DOHH2 (cell line): ENCODE data around the gene NEUROD6.

Experiments
- H3F3A ChIP-seq: fragments of 200-600 bp; sonication (generic), shearing (Covaris generic); 2 replicates; pipeline ENCODE4 v1.6.0; 2016; ENCODE audit warnings: antibody characterized with exemption, mild to moderate bottlenecking; ENCODE audit not compliant: control insufficient read depth, insufficient read depth
- H3K27ac ChIP-seq: fragments of 200-600 bp; sonication (generic); 2 replicates; pipeline ENCODE4 v1.5.1; 2014; ENCODE audit warnings: low read depth, mild to moderate bottlenecking, low read length, moderate library complexity
- H3K27me3 ChIP-seq: fragments of 200-600 bp; sonication (generic); 2 replicates; pipeline ENCODE4 v1.6.1; 2014; ENCODE audit warnings: mild to moderate bottlenecking, low read length, mixed read lengths; ENCODE audit not compliant: control insufficient read depth
- H3K36me3 ChIP-seq: fragments of 200-600 bp; sonication (generic); 2 replicates; pipeline ENCODE4 v1.6.1; 2014; ENCODE audit warnings: mild to moderate bottlenecking, low read length, moderate library complexity, mixed read lengths; ENCODE audit not compliant: control insufficient read depth
- H3K4me1 ChIP-seq: fragments of 200-600 bp; sonication (generic); 2 replicates; pipeline ENCODE4 v1.6.1; 2014; ENCODE audit warnings: mild to moderate bottlenecking, low read length, mixed read lengths; ENCODE audit not compliant: control insufficient read depth
- H3K4me2 ChIP-seq: fragments of 200-600 bp; sonication (generic); 2 replicates; pipeline ENCODE4 v1.6.0; 2014; ENCODE audit warnings: mild to moderate bottlenecking, low read length, moderate library complexity
- H3K4me3 ChIP-seq: fragments of 200-600 bp; sonication (generic); 2 replicates; pipeline ENCODE4 v1.5.1; 2014; ENCODE audit warnings: mild to moderate bottlenecking, low read length, mixed read lengths
- H3K79me2 ChIP-seq: fragments of 200-600 bp; sonication (generic); 2 replicates; pipeline ENCODE4 v1.6.1; 2014; ENCODE audit warnings: mild to moderate bottlenecking, low read length, mixed read lengths; ENCODE audit not compliant: control insufficient read depth
- H3K9me2 ChIP-seq: fragments of 200-600 bp; sonication (generic); replicated peaks from 2 replicates; pipeline ENCODE4 v1.6.1; 2014; ENCODE audit warnings: mild to moderate bottlenecking, low read length, mixed read lengths; ENCODE audit not compliant: control insufficient read depth
- H3K9me3 ChIP-seq: fragments of 200-600 bp; sonication (generic); 2 replicates; pipeline ENCODE4 v1.6.1; 2014; ENCODE audit warnings: antibody characterized with exemption, low read length, mixed read lengths; ENCODE audit not compliant: control insufficient read depth, insufficient read depth
- H4K20me1 ChIP-seq: fragments of 200-600 bp; sonication (generic); 2 replicates; pipeline ENCODE4 v1.6.0; 2014; ENCODE audit warnings: low read depth, mild to moderate bottlenecking, antibody characterized with exemption, low read length, moderate library complexity; ENCODE audit not compliant: control insufficient read depth, insufficient read depth
- CTCF ChIP-seq: fragments of 200-600 bp; sonication (generic); IDR thresholded peaks from one replicate; pipeline ENCODE4 v1.5.1; 2014; ENCODE audit warnings: antibody characterized with exemption, mild to moderate bottlenecking, low read depth, low read length; ENCODE audit not compliant: poor library complexity, severe bottlenecking
- EZH2phosphoT487 ChIP-seq: fragments of 200-600 bp; sonication (generic); IDR thresholded peaks from 2 replicates; pipeline ENCODE4 v1.6.1; 2017; ENCODE audit warnings: borderline replicate concordance, mild to moderate bottlenecking, antibody characterized with exemption, low read length, moderate library complexity, mixed read lengths

Gene NEUROD6

DNA sequence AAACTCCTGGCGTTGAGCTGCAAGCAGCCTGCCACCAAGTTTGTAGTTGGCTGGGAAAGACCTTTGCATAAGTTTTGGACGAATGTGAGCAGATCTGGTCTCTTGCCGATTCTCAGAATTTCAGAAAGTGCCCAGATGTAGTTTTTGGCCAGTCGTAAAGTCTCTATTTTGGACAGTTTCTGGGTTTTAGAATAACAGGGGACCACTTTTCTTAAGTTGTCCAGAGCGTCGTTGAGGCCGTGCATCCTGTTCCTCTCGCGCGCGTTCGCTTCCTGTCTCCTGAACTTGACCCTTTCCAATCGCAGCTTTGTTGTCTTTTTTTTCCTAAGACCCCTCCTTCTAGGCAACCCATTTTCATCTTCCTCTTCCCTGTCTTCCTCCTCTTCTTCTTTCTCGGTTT lies 1.8 kb downstream of the NEUROD6 start:
- Histone ChIP-seq H4K20me1 (no peaks in the 10 kb centered on the region), H3K4me3 (no peak overlapping the region), H3K4me1 (no peaks in the 10 kb centered on the region), H3F3A (no peaks in the 10 kb centered on the region), H3K9me3 (no peaks in the 10 kb centered on the region), H3K27me3 (no peaks in the 10 kb centered on the region), H3K4me2 (no peak overlapping the region), H3K9me2 (no peaks in the 10 kb centered on the region), H3K36me3 (no peaks in the 10 kb centered on the region), H3K79me2 (no peaks in the 10 kb centered on the region), H3K27ac (no peak overlapping the region)
- no peak for TF ChIP-seq CTCF
- no peak for TF ChIP-seq EZH2phosphoT487

DNA sequence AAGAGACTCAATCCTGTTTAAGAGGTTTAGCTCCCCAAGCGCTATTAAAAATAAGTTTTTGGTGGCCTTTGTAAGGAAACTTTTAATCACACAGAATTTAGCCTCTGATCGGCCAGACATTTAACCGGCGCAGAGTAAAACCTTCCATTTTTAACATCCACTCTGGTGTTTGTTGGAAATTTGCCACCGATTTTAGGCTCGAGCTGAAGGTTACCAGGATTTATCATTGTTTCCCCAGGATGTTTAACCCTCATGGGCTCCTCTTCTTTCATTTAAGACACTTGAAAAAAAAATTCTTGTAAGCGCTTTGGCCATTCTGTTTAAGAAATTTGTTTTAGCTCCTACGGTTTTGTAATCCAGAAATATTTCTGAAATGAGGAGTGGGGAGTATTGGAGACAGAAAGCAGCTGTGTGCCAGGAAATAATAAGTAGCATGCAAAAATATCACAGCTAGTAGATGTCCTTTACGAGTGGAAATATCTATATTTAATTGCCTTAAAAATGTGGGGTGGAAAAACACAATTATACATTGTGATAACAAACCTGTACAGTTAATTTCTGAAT lies 3.4 kb downstream of the NEUROD6 start:
- Histone ChIP-seq H3K4me3 (no peak overlapping the region), H3K27ac (no peak overlapping the region), H3K27me3 (no peaks in the 10 kb centered on the region), H3K36me3 (no peaks in the 10 kb centered on the region), H4K20me1 (no peaks in the 10 kb centered on the region), H3K4me1 (no peaks in the 10 kb centered on the region), H3K4me2 (no peak overlapping the region), H3K9me2 (no peaks in the 10 kb centered on the region), H3K9me3 (no peaks in the 10 kb centered on the region), H3K79me2 (no peaks in the 10 kb centered on the region), H3F3A (no peaks in the 10 kb centered on the region)
- TF ChIP-seq EZH2phosphoT487 (no peak), CTCF (no peak)

- Histone ChIP-seq H3K36me3 (no peaks in the 10 kb centered on the region), H4K20me1 (no peaks in the 10 kb centered on the region), H3K9me3 (no peaks in the 10 kb centered on the region), H3K27me3 (no peaks in the 10 kb centered on the region), H3F3A (no peaks in the 10 kb centered on the region), H3K4me2 (no peak overlapping the region), H3K79me2 (no peaks in the 10 kb centered on the region), H3K27ac (no peak overlapping the region), H3K9me2 (no peaks in the 10 kb centered on the region), H3K4me1 (no peaks in the 10 kb centered on the region), H3K4me3 (no peak overlapping the region)
- TF ChIP-seq CTCF (no peak), EZH2phosphoT487 (no peak)
Measured at GRCh38 chr7:31336202-31337001, 4.1 kb downstream of the NEUROD6 start.
